Endodermal cell (in vitro differentiated cells): Measurements from ENCODE around the gene EPM2A. TPM values are rescaled to one million over a fixed set of nuclear protein-coding genes. Genes with fewer than 3 reads are reported as not detected.

Source experiments
- DNase-seq: peaks from one replicate; pipeline ENCODE4 v3.0.0-alpha.2; 2017
- H3K27ac ChIP-seq: 2 replicates; pipeline ENCODE4 v1.5.1; 2013; ENCODE audit warnings: mild to moderate bottlenecking, low read depth, low read length, moderate library complexity
- H3K27me3 ChIP-seq: 2 replicates; pipeline ENCODE4 v1.6.1; 2013; ENCODE audit warnings: mild to moderate bottlenecking, low read length, moderate library complexity; ENCODE audit not compliant: insufficient read depth, control insufficient read depth, poor library complexity, severe bottlenecking
- H3K36me3 ChIP-seq: 2 replicates; pipeline ENCODE4 v1.7.0; 2013; ENCODE audit warnings: mild to moderate bottlenecking, low read length, moderate library complexity; ENCODE audit not compliant: control insufficient read depth, insufficient read depth
- H3K4me1 ChIP-seq: one replicate; pipeline ENCODE4 v1.7.0; 2013; ENCODE audit warnings: low read length; ENCODE audit not compliant: control insufficient read depth, insufficient read depth
- H3K4me3 ChIP-seq: 2 replicates; pipeline ENCODE4 v1.5.1; 2013; ENCODE audit warnings: mild to moderate bottlenecking, low read length, moderate library complexity
- H3K9ac ChIP-seq: 2 replicates; pipeline ENCODE4 v1.6.1; 2013; ENCODE audit warnings: mild to moderate bottlenecking, low read length, moderate library complexity; ENCODE audit not compliant: poor library complexity, severe bottlenecking; ENCODE audit errors: extremely low read depth
- H3K9me3 ChIP-seq: 2 replicates; pipeline ENCODE4 v1.6.1; 2013; ENCODE audit warnings: mild to moderate bottlenecking, low read length, moderate library complexity; ENCODE audit not compliant: control insufficient read depth
- H3K27ac Mint-ChIP-seq: 2 replicates; pipeline ENCODE4 v1.8.0; 2020; ENCODE audit warnings: mixed read lengths
- H3K27me3 Mint-ChIP-seq: 2 replicates; pipeline ENCODE4 v1.8.0; 2021; ENCODE audit warnings: mild to moderate bottlenecking, mixed read lengths; ENCODE audit not compliant: insufficient read depth
- H3K36me3 Mint-ChIP-seq: 2 replicates; pipeline ENCODE4 v1.8.0; 2020; ENCODE audit warnings: low read depth, mixed read lengths
- H3K4me1 Mint-ChIP-seq: 2 replicates; pipeline ENCODE4 v1.8.0; 2020; ENCODE audit warnings: mixed read lengths
- H3K4me3 Mint-ChIP-seq: 2 replicates; pipeline ENCODE4 v1.8.0; 2020; ENCODE audit warnings: mild to moderate bottlenecking, moderate library complexity, mixed read lengths
- H3K9me3 Mint-ChIP-seq: 2 replicates; pipeline ENCODE4 v1.8.0; 2020; ENCODE audit warnings: mild to moderate bottlenecking, mixed read lengths
- CTCF ChIP-seq: fragments of 200-600 bp; sonication (generic); conservative IDR thresholded peaks from 2 replicates; pipeline ENCODE4 v1.5.0; 2021; ENCODE audit warnings: antibody characterized with exemption, mild to moderate bottlenecking
- WGBS, 2 experiments: methylation state at CpG; one replicate each; pipeline versions ENCODE4 v1.1.5 to v1.1.7; 2013; ENCODE audit warnings: missing lambda C conversion rate in 2 of 2, mixed read lengths in 1 of 2; ENCODE audit not compliant: insufficient coverage in 1 of 2, insufficient read length in 1 of 2; 5-methylcytosine and 5-hydroxymethylcytosine counted together
- total RNA-seq, 2 donors: library from RNA; stranded (reverse); fragmentation: NEBNext Ultra II Directional in 1 of 2; extraction: Animal tissue kit (Norgen Biotek cat#: 25700) in 1 of 2; gene quantifications; 2 replicates in 1 of 2; 3 replicates in 1 of 2; pipeline ENCODE4 v1.2.1, GENCODE V29; 2021

Gene EPM2A
- total RNA-seq, 2 donors from 2014 or later, result 5.1 to 7.2 TPM

GRCh38 chr6:145733810-145734209 is 1.5 kb downstream of the EPM2A start:
- H3K27ac Mint-ChIP-seq, result no peak overlapping the region
- peak overlapping the region; percentile 0 for H3K27ac ChIP-seq
- peaks cover 22% of the 10 kb centered on the region for H3K4me1 Mint-ChIP-seq
- H3K27me3 ChIP-seq, result no peaks in the 10 kb centered on the region
- H3K4me1 ChIP-seq, result peaks cover 3% of the 10 kb centered on the region
- H3K4me3 Mint-ChIP-seq, result peak overlapping the region; percentile 88
- peaks cover 17% of the 10 kb centered on the region for H3K9me3 Mint-ChIP-seq
- H3K36me3 ChIP-seq, result no peaks in the 10 kb centered on the region
- no peaks in the 10 kb centered on the region for H3K27me3 Mint-ChIP-seq
- H3K9me3 ChIP-seq, result peaks cover 20% of the 10 kb centered on the region
- no peak for TF ChIP-seq CTCF
- no peak overlapping the region for H3K9ac ChIP-seq
- 80 to 88% methylated on average over 2 to 4 of the region's 4 CpGs for WGBS, 2 experiments
- no peak for DNase-seq
- peak overlapping the region; percentile 83 for H3K4me3 ChIP-seq
- peaks cover 8% of the 10 kb centered on the region for H3K36me3 Mint-ChIP-seq

GRCh38 chr6:145733207-145733606 is 2.1 kb downstream of the EPM2A start:
- Histone ChIP-seq H3K4me3 (no peak overlapping the region), H3K36me3 (no peaks in the 10 kb centered on the region), H3K9me3 (peaks cover 26% of the 10 kb centered on the region), H3K27ac (no peak overlapping the region), H3K27me3 (no peaks in the 10 kb centered on the region), H3K9ac (no peak overlapping the region), H3K4me1 (peaks cover 3% of the 10 kb centered on the region)
- TF ChIP-seq CTCF, result no peak
- Mint-ChIP-seq H3K27me3 (no peaks in the 10 kb centered on the region), H3K9me3 (peaks cover 23% of the 10 kb centered on the region), H3K4me1 (peaks cover 22% of the 10 kb centered on the region), H3K4me3 (no peak overlapping the region), H3K27ac (no peak overlapping the region), H3K36me3 (peaks cover 8% of the 10 kb centered on the region)
- 100% methylated on average over 1 of the region's 1 CpG; no CpG with 5 or more reads in 1 of the 2 experiments for WGBS, 2 experiments
- DNase-seq, result no peak

- no peak overlapping the region for H3K4me3 Mint-ChIP-seq
Measured at GRCh38 chr6:145731447-145731846, 3.9 kb downstream of the EPM2A start.

More at GRCh38 chr6:145731447-145731846, 3.9 kb downstream of the EPM2A start:
- Mint-ChIP-seq H3K4me1 (peaks cover 16% of the 10 kb centered on the region), H3K9me3 (peaks cover 28% of the 10 kb centered on the region), H3K27ac (no peak overlapping the region), H3K27me3 (no peaks in the 10 kb centered on the region), H3K36me3 (peaks cover 8% of the 10 kb centered on the region)
- no peak for DNase-seq
- peak overlapping the region; percentile 28 for H3K4me3 ChIP-seq
- H3K9ac ChIP-seq, result no peak overlapping the region
- peaks cover 3% of the 10 kb centered on the region for H3K4me1 ChIP-seq
- peaks cover 35% of the 10 kb centered on the region for H3K9me3 ChIP-seq
- no peaks in the 10 kb centered on the region for H3K36me3 ChIP-seq
- no CpG with 5 or more reads among the region's 1 CpG for WGBS, 2 experiments
- no peak overlapping the region for H3K27ac ChIP-seq
- H3K27me3 ChIP-seq, result no peaks in the 10 kb centered on the region
- no peak for TF ChIP-seq CTCF
